Liver (tissue), 2 donors: Measurements from ENCODE around the gene TMEM242.

Experiments used
- TF ChIP-seq, protein P1 (sequence below): IDR thresholded peaks from 2 replicates; pipeline ENCODE4 v1.6.1; 2016; ENCODE audit warnings: antibody characterized with exemption
- TF ChIP-seq, protein P2 (sequence below): fragments of 150-350 bp; IDR thresholded peaks from 2 replicates; pipeline ENCODE4 v1.5.1; 2017; ENCODE audit warnings: improper control_type of control experiment, low read depth, low read length; ENCODE audit not compliant: missing input control
- donor health status: healthy.

GRCh38 chr6:157268835-157269234, 54.5 kb downstream of the TMEM242 start:
- TF ChIP-seq, protein P1, sequence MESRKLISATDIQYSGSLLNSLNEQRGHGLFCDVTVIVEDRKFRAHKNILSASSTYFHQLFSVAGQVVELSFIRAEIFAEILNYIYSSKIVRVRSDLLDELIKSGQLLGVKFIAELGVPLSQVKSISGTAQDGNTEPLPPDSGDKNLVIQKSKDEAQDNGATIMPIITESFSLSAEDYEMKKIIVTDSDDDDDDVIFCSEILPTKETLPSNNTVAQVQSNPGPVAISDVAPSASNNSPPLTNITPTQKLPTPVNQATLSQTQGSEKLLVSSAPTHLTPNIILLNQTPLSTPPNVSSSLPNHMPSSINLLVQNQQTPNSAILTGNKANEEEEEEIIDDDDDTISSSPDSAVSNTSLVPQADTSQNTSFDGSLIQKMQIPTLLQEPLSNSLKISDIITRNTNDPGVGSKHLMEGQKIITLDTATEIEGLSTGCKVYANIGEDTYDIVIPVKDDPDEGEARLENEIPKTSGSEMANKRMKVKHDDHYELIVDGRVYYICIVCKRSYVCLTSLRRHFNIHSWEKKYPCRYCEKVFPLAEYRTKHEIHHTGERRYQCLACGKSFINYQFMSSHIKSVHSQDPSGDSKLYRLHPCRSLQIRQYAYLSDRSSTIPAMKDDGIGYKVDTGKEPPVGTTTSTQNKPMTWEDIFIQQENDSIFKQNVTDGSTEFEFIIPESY = no peak
- TF ChIP-seq, protein P2, sequence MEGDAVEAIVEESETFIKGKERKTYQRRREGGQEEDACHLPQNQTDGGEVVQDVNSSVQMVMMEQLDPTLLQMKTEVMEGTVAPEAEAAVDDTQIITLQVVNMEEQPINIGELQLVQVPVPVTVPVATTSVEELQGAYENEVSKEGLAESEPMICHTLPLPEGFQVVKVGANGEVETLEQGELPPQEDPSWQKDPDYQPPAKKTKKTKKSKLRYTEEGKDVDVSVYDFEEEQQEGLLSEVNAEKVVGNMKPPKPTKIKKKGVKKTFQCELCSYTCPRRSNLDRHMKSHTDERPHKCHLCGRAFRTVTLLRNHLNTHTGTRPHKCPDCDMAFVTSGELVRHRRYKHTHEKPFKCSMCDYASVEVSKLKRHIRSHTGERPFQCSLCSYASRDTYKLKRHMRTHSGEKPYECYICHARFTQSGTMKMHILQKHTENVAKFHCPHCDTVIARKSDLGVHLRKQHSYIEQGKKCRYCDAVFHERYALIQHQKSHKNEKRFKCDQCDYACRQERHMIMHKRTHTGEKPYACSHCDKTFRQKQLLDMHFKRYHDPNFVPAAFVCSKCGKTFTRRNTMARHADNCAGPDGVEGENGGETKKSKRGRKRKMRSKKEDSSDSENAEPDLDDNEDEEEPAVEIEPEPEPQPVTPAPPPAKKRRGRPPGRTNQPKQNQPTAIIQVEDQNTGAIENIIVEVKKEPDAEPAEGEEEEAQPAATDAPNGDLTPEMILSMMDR = no peak
